Measurements from ENCODE around the gene LPIN1.
"Not testable (repeated sequence)": the region's sequence is repeated elsewhere in the genome, so short reads cannot be mapped to it uniquely, and the experiment has no call there.

The LPIN1 gene

GRCh38 chr2:11810237-11810977, 64.0 kb downstream of the LPIN1 start:
- DNase-seq (ENCODE audit: low spot score): no peak
- no peak for TF ChIP-seq CTCF (IDR thresholded peaks at IDR 0.05; ENCODE audit: extremely low read depth, missing control alignments)

DNA sequence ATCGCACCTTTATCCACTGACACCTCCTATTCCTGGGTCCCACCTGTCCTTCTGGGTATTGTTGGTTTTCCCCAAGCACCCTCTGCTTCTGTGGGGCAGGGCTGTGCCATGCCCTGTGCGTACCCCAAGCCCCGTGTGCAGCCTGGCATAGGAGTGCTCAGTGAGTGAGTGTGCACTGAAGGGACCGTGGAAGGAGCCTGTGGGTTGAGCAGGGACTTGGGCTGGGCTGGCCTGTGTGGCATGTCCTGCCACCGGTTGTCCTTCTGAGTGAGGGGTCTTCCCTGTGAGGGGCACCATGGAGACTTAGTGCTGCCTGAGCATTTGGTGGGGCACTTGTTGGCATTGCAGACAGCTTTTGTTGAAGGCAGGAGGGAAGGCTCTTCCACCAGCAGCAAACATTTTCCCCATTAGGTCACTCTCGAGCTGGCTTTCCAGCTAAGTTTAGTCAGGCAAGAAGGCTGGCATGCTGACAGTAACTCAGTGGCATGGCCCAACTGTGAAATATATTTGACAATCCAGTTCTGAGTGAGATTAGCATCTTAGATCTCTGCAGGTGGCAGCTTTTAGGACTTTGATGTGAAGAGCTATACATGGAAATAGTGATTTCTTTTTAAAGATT, 64.7 kb downstream of the LPIN1 start:
- DNase-seq (ENCODE audit: low spot score): no peak

GRCh38 chr2:11812466-11813248, 66.2 kb downstream of the LPIN1 start:
- no peak for DNase-seq (ENCODE audit: low spot score)
- no peak for TF ChIP-seq CTCF (IDR thresholded peaks at IDR 0.05; ENCODE audit: extremely low read depth, missing control alignments)

More for the DNA sequence above, 64.7 kb downstream of the LPIN1 start:
- no peak for TF ChIP-seq CTCF (IDR thresholded peaks at IDR 0.05; ENCODE audit: extremely low read depth, missing control alignments)

GRCh38 chr2:11813345-11813744, 66.9 kb downstream of the LPIN1 start:
- not testable (repeated sequence) for DNase-seq (ENCODE audit: low spot score)

GRCh38 chr2:11813951-11814350, 67.5 kb downstream of the LPIN1 start:
- no peak for TF ChIP-seq CTCF (IDR thresholded peaks at IDR 0.05; ENCODE audit: extremely low read depth, missing control alignments)
- DNase-seq (ENCODE audit: low spot score): no peak

DNA sequence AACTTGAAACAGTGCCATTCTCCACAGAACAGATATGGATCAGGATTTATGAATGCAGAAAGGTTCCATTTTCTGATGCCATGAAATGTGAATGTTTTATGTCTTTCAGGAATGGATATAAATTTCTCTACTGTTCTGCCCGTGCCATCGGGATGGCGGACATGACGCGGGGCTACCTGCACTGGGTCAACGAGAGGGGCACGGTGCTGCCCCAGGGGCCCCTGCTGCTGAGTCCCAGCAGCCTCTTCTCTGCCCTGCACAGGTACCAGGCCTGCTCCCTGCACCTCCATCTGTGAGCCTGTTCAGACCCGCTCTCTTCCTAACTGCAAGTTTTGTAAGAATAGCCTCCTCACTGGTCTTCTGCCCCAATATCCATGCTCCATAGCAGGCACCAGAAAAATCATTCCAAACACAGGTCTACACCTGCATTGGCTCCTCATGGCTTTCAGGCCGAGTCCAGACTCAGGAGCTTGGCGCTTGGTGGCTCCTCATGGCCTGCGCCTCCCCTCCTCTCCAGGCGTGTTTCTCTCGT, 68.6 kb downstream of the LPIN1 start:
- DNase-seq (ENCODE audit: low spot score): no peak
- no peak for TF ChIP-seq CTCF (IDR thresholded peaks at IDR 0.05; ENCODE audit: extremely low read depth, missing control alignments)

DNA sequence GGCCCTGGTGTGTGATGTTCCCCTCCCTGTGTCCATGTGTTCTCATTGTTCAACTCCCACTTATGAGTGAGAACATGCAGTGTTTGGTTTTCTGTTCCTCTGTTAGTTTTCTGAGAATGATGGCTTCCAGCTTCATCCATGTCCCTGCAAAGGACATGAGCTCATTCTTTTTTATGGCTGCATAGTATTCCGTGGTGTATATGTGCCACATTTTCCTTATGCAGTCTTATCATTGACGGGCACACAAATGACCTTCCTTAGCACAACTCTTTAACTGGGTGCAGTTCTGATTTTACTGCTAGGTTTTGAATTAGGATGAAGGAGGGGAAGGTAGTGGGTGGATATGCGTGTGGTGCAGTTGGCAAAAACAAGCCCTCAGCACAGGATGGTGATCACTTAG, 70.5 kb downstream of the LPIN1 start:
- DNase-seq (ENCODE audit: low spot score): not testable (repeated sequence)

DNA sequence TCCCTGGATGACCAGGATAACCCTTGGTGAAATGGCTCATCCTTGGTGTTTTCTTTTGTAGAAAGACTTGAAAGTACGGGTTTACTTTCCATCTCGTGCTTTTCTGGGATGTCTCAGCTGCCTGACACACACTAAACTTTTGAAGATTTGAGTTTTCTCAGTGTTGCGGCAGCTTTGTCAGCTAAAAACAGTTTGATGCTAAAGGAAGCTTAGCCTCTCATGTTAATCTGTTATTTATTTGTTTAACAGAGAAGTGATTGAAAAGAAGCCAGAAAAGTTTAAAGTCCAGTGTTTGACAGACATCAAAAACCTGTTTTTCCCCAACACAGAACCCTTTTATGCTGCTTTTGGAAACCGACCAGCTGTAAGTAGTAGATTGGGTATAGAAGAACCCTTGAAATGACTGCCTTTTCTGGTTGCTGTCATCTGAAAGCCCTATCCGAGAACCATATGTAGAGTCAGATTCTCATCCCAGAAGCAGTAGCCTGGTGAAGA, 72.8 kb downstream of the LPIN1 start:
- DNase-seq (ENCODE audit: low spot score): no peak
- TF ChIP-seq CTCF (IDR thresholded peaks at IDR 0.05; ENCODE audit: extremely low read depth, missing control alignments): no peak
